IPS-NIHi7 (cell line): ENCODE measurements around the gene TCHP.
A peak's percentile ranks its signal among the peaks of the same experiment; 100 is the strongest.
"Not testable (repeated sequence)": the region's sequence is repeated elsewhere in the genome, so short reads cannot be mapped to it uniquely, and the experiment has no call there.

ENCODE experiments used
- DNase-seq: peaks from one replicate; pipeline ENCODE4 v3.0.0; 2012; ENCODE audit warnings: mixed read lengths; ENCODE audit errors: extremely low spot score

The TCHP gene, protein sequence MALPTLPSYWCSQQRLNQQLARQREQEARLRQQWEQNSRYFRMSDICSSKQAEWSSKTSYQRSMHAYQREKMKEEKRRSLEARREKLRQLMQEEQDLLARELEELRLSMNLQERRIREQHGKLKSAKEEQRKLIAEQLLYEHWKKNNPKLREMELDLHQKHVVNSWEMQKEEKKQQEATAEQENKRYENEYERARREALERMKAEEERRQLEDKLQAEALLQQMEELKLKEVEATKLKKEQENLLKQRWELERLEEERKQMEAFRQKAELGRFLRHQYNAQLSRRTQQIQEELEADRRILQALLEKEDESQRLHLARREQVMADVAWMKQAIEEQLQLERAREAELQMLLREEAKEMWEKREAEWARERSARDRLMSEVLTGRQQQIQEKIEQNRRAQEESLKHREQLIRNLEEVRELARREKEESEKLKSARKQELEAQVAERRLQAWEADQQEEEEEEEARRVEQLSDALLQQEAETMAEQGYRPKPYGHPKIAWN

GRCh38 chr12:109899783-109900751 lies at the start of gene TCHP:
TCHP (plus strand) TSS chr12:109900274; CDS start chr12:109903027, 2,753 bp downstream.
- DNase-seq, result peak; percentile 84

- not testable (repeated sequence) for DNase-seq
Measured at GRCh38 chr12:109850518-109850917, 49.6 kb upstream of the TCHP start.

DNA sequence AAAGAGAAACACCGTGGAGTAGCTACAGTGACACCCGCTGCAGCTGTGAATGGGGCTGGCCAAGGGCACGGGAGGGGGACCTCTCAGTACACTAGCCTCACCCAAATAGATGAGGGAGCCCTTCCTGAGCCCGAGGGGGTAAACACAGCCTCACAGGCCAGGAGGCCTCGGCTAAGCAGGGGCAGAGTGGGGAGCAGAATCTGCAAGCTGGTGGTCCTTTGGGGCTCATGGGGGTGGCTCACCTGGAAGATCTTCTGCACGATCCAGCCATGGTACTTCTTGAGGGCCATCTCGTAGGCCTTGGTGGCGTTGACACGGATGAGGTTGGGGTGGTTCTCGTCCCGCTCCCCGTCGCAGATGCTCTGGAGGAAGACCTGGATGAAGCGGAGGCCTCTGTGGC lies 44.7 kb upstream of the TCHP start:
- no peak for DNase-seq

DNA sequence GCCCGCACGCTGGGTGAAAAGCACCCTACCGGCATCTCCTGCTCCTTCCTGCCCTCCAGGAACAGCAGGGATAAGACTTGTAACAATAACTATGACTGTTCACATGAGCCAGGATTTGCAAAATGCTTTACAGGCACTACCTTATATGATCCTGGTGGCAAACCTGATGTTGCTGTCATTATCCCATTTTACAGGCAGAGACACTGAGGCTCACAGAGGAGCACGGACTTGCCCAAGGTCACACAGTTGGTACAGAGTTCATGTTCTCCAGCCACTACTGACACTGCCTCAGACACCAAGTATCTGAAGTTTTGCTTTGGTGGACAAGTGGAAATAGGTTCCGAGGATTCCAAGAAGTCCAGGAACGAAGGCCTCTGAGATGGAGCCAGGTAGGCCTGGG lies 42.4 kb upstream of the TCHP start:
- DNase-seq, result no peak

GRCh38 chr12:109858764-109859163 lies 41.3 kb upstream of the TCHP start:
- DNase-seq, result no peak

DNA sequence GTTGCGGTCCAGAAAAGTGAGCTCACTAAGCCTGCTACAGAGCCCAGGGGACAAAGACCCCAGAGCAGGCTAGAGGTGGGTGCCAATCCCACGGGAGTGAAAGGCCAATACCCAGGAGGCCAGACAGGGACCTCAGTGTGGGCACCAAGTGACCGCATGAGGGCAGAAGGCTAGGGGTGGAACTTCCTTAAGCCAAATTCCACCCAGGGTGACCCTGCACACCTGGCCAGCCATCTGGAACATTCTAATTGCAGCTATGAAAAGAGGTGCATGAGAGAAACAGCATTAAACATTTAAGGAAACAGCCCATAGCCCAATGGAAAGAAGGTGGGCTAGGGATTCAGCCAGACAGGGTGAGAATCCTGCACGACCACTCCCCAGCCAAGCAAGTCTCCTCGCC lies 39.1 kb upstream of the TCHP start:
- DNase-seq, result no peak

DNA sequence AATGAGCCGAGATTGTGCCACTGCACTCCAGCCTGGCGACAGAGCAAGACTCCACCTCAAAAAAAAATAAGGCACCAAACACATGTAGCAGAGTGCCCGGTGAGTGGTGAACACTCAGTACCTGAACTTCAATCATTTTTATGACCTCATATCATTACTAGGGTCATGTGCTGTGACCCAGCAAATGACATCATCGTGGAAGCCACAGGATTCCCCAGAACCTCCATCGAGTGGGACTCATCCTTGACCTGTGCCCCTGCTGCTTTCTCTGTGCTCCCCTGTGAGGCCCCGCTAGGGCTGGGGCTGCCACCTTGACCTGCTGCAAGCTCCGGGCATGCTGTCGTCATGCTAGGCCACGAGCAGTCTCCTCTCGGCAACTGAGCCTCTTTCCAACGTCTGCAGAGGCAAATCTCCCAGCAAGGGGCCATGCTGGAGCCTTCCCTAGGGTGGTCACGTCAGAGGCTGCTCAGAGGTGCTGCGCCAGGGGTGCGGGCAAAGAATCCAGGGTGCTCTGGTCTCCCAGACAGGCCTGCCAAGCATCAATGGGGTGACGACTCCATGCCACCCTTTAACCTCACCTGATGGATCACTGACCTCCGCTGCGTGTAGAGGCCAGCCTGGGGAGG lies 38.3 kb upstream of the TCHP start:
- DNase-seq, result no peak

GRCh38 chr12:109862491-109862890 lies 37.6 kb upstream of the TCHP start:
- not testable (repeated sequence) for DNase-seq

- DNase-seq, result no peak
Measured at GRCh38 chr12:109863847-109864712, 36.0 kb upstream of the TCHP start.

DNA sequence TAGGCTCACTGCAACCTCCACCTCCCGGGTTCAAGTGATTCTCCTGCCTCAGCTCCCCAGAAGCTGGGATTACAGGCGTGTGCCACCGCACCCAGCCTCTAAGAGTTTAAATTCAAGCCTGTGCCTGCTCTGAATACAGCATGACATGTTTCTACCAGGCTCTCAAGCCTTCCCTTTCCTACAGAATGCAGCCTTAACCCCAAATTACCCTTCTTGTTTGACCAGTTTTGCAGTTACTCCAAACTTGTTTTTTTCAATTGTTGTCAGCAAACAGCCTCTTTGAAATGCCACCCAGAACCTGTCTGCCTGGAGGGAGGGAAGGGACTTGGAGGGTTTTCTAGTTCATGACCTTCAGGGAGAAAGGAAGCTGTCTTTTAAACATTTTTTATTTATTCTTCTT lies 35.2 kb upstream of the TCHP start:
- peak; percentile 27 for DNase-seq

DNA sequence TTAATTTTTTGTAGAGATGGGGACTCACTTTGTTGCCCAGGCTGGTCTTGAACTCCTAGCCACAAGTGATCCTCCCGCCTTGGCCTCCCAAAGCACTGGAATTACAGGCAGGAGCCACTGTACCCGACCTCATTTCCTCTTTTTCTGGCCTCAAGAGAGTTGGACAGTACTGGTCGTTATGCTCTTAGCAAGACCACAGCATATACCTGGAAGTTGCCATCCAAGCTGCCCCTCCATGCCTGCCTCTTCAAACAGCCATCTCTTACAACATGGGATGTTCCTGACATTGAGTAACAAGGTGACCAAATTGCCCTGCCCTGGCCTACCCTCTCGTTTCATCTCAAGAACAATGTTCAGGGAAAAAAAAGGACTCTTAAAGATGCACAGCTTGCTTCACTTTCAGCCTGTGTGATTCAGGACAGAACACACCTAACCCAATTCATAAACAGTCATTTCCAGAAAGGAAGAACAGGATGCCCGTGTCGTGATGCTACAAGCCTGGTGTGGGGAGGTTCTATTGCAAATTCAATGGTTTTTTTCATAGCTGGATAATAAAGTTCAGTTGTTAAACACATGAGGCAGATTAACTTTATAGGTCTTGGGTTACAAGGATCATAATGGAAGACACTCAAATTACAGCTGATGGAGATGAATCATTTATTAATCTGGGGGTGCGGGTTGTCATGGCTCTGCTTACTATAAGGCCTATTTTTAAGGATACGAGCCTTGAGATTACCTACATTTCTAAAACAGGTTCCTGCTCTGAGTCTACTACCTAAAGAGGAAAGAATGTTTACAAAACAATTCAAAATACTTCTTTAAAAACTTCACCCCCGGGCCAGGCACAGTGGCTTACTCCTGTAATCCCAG lies 31.7 kb upstream of the TCHP start:
- no peak for DNase-seq

DNA sequence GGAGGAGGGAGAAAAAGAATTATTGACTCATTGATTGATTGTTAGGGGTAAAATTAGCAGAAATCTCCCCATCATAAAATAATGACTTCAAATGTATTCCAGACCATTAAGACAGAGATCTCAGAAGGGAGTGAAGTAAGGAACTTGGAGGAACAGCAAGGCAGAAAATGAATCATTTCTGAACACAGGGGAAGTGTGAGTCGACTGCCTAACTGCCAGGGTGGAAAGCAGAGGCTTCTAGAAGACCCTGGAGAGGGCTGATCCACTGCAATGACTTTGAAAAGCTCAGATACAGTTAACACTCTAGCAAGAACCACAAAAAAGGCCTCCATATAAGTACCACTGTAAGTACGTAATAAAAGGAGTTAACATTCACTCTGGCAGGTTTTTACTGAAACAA lies 29.4 kb upstream of the TCHP start:
- no peak for DNase-seq

DNA sequence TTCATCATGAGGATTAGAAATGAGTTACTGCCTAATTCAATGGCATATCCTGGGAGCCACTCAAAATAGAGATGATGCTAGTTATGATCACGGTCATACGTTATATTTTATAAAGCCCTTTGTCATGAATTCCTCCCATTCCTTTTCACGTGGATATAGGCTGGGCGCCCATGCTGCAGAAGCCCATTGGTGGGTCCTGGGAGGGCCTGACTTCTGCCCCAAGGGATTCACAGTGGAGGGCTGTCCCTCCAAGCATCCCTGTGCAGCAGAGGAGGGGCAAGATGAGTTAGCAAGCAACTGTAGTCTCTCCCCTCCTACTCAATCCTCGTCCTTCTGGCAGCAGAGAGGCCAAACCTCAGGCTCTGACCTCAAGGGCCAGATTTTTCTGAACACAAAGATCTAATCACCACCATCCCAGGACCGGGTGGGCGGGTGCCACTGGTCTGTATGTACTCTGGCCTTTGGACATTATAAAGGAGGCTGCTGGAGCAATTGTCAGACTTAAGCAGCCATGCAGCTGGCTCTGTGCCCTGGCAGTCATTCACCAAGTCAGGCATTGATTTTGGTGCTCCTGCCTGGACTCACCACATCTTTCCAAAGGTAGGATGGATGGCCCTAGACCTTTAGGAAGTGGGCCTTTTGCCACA lies 28.3 kb upstream of the TCHP start:
- DNase-seq, result no peak

DNA sequence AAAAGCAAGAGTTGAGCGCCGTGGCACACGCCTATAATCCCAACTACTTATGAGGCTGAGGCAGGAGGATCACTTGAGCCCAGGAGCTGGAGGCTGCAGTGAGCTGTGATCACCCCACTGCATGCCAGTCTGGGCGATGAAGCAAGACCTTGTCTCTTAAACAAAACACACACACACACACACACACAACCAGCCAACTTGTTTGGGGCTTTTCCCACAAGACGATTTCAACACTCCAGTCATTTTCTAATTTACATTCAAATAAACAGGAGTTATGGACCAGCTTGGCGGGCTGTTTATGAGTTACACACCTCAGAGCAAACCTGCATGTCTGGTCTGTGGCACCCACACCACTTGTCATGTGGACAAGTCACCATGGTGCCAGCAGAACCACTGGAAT lies 26.4 kb upstream of the TCHP start:
- DNase-seq, result no peak

GRCh38 chr12:109875572-109876131 lies 24.4 kb upstream of the TCHP start:
- no peak for DNase-seq

DNA sequence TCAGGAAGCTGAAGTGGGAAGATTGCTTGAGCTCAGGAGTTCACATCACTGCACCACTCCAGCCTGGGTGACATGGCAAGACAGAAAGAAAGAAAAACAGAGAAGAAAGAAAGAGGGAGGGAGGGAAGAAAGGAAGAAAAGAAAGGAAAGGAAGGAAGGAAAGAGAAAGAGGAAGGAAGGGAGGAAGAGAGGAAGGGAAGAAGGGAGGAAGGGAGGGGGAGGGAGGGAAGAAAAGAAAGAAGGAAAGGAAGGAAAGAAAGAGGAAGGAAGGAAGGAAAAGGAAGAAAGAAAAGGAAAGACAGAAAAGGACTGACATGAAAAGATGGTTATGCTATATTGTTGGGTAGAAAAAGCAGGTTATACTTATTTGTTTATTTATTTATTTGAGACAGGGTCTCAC lies 23.7 kb upstream of the TCHP start:
- DNase-seq, result no peak

- DNase-seq, result no peak
Measured at GRCh38 chr12:109877504-109878246, 22.4 kb upstream of the TCHP start.

GRCh38 chr12:109878247-109878625 lies 21.8 kb upstream of the TCHP start:
- DNase-seq, result no peak

DNA sequence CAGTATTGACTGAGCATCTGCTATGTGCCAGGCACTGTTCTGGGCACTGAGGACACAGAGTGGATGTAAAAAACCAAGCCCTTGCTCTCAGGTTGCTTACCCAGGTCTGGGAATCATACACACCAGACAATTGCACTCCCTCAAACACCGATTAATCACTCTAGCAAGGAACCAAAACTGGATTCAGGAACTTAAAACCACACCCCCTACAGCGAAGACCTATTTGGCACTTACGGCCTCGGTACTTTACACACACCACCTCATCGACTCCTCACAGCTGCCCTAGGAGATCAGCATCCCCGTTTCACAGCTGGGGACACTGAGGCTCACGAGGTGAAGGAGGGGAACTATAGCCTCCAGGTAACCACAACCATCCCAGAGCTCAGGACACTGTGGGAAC lies 21.3 kb upstream of the TCHP start:
- no peak for DNase-seq
